Airway epithelial cell (primary cell): ENCODE results near the gene SEMA6B. TPM values are rescaled to one million over a fixed set of nuclear protein-coding genes. Genes with fewer than 3 reads are reported as not detected.

Experiments used
- total RNA-seq: library from RNA; depleted of rRNA; stranded (reverse); fragments of >200 nt; gene quantifications from 2 replicates; pipeline ENCODE4 v1.2.3, GENCODE V29; 2015

Gene SEMA6B, protein sequence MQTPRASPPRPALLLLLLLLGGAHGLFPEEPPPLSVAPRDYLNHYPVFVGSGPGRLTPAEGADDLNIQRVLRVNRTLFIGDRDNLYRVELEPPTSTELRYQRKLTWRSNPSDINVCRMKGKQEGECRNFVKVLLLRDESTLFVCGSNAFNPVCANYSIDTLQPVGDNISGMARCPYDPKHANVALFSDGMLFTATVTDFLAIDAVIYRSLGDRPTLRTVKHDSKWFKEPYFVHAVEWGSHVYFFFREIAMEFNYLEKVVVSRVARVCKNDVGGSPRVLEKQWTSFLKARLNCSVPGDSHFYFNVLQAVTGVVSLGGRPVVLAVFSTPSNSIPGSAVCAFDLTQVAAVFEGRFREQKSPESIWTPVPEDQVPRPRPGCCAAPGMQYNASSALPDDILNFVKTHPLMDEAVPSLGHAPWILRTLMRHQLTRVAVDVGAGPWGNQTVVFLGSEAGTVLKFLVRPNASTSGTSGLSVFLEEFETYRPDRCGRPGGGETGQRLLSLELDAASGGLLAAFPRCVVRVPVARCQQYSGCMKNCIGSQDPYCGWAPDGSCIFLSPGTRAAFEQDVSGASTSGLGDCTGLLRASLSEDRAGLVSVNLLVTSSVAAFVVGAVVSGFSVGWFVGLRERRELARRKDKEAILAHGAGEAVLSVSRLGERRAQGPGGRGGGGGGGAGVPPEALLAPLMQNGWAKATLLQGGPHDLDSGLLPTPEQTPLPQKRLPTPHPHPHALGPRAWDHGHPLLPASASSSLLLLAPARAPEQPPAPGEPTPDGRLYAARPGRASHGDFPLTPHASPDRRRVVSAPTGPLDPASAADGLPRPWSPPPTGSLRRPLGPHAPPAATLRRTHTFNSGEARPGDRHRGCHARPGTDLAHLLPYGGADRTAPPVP
- 0.05 and 0.35 TPM in 2 replicates for total RNA-seq

DNA sequence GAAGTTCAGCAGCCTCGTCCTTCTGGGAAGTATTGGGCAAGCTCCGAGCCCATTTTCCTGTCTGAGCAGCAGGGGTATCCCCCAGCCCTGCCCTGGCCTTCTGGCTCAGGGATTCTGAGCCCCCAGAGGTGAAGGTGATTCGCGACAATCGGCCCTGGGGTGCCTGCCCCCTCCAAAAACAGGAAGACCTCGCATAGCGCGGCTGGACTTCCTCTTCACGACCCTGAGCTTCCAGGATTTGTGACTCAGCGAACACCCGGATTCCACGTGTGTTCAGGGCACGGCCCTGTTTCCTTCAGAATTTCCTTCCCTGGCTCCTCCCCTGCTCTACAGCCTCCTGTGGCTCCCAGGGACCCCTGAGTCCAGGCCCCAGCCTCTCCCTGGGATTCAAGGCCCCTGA lies at the start of gene SEMA6B:
TSS of gene SEMA6B (minus strand) at position 116 of the 400 bp plus-strand sequence. CDS start 1,227 bp downstream, outside the sequence.

GRCh38 chr19:4539693-4540581 lies 19.5 kb downstream of the SEMA6B start, which contains the start of gene LRG1:
LRG1 (minus strand) TSS chr19:4540036; CDS start chr19:4540013, 23 bp downstream.

GRCh38 chr19:4534836-4535658 lies 24.4 kb downstream of the SEMA6B start, which contains the start of gene PLIN5:
PLIN5 (minus strand) TSS chr19:4535224; CDS start chr19:4534074, 1,150 bp downstream.

DNA sequence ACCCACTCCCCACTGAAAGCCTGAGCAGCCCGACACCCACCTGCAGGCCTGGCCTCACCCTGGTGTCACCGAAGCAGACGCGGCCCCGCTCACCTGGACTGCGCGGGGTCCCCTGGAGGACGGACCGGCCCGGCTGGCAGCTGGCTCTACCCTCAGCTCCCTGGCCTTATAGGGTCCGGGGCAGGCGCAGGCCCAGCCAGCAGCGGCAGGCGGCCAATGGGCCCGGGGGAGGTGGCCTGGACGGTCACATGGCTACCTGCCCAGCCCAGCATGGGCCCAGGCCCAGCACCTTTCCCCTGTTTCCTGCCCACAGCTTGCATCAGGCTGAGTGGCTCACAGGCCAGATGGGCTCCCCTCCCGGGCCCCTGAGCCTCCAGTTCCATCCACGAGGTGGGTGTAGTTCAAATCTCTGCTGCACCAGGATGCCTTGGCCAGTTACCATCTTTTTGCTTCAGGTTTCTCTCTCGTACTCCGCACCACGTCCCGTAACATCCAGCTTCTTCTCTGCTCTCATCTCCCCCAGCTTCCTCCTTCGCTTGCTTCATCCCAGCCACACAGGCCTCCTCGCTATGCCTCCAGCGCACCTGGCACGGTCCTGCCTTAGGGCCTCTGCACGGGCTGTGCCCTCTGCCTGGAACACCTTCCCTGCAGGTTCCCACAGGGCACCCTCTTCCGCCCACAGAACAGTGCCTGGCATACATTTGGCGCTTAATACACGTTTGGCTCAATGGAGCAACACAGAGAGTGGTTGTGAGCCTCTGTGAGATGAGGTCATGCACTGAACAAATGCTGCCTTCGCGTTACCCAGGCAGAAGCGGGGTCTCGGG lies 40.9 kb downstream of the SEMA6B start, which contains the start of gene PLIN4:
TSS of gene PLIN4 (minus strand) at position 142 of the 827 bp plus-strand sequence. CDS start 214 bp downstream, outside the sequence.

Other genes with a start within 250 kb of the SEMA6B start
- 105 and 110 TPM in 2 replicates for gene STAP2, start 220.9 kb downstream of the SEMA6B start, total RNA-seq
- 5.8 and 7.2 TPM in 2 replicates for gene MPND, start 216.1 kb downstream of the SEMA6B start, total RNA-seq
- gene SH3GL1, start 159.1 kb downstream of the SEMA6B start, total RNA-seq: 111 and 144 TPM in 2 replicates
- 18.5 and 22.4 TPM in 2 replicates for gene CHAF1A, start 157.0 kb downstream of the SEMA6B start, total RNA-seq
- gene UBXN6, start 101.9 kb downstream of the SEMA6B start, total RNA-seq: 51.6 and 55.9 TPM in 2 replicates
- 70.5 and 81.0 TPM in 2 replicates for gene HDGFL2, start 87.4 kb downstream of the SEMA6B start, total RNA-seq
- gene PLIN4, start 41.2 kb downstream of the SEMA6B start, total RNA-seq: 0.84 and 1.1 TPM in 2 replicates
- 0.14 TPM in 1 of 2 replicates, not detected in the other for gene PLIN5, start 24.5 kb downstream of the SEMA6B start, total RNA-seq
- gene LRG1, start 19.6 kb downstream of the SEMA6B start, total RNA-seq: 0.09 and 0.56 TPM in 2 replicates
- 5.7 and 6.1 TPM in 2 replicates for gene TNFAIP8L1, start 79.8 kb upstream of the SEMA6B start, total RNA-seq
- gene MYDGF, start 110.7 kb upstream of the SEMA6B start, total RNA-seq: 118 and 142 TPM in 2 replicates
- gene DPP9, start 164.2 kb upstream of the SEMA6B start, total RNA-seq: 90.9 and 114 TPM in 2 replicates
- 15.8 and 19.5 TPM in 2 replicates for gene FEM1A, start 232.1 kb upstream of the SEMA6B start, total RNA-seq